Measurements from ENCODE around the gene VMAC. TPM values are rescaled to one million over a fixed set of nuclear protein-coding genes. Genes with fewer than 3 reads are reported as not detected.
A peak's percentile ranks its signal among the peaks of the same experiment; 100 is the strongest.

Gene VMAC
- total and polyA plus RNA-seq, 2 of the 13 experiments (the other 11 are each of a cell fraction or from before 2014, with no cell fraction given), result 2.4 TPM

GRCh38 chr19:5904352-5905113 lies at the start of gene VMAC (continued):
- TF ChIP-seq PRDM15 (CRISPR knock-in tag; IDR thresholded peaks at IDR 0.05), result no peak
- TF ChIP-seq XRCC5 (optimal IDR thresholded peaks at IDR 0.05; ENCODE audit: low read length), result no peak
- no peak for TF ChIP-seq FLYWCH1 (CRISPR knock-in tag; IDR thresholded peaks at IDR 0.05)
- TF ChIP-seq SRY (CRISPR knock-in tag; IDR thresholded peaks at IDR 0.05), result 0 out of 2 replicates have a peak, but pooled peaks have one; percentile 38
- TF ChIP-seq, protein P1, sequence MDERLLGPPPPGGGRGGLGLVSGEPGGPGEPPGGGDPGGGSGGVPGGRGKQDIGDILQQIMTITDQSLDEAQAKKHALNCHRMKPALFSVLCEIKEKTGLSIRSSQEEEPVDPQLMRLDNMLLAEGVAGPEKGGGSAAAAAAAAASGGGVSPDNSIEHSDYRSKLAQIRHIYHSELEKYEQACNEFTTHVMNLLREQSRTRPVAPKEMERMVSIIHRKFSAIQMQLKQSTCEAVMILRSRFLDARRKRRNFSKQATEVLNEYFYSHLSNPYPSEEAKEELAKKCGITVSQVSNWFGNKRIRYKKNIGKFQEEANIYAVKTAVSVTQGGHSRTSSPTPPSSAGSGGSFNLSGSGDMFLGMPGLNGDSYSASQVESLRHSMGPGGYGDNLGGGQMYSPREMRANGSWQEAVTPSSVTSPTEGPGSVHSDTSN (CRISPR knock-in tag; IDR thresholded peaks at IDR 0.05), result no peak
- TF ChIP-seq MBNL3 (CRISPR knock-in tag; conservative IDR thresholded peaks at IDR 0.05), result no peak
- TF ChIP-seq, protein P2, sequence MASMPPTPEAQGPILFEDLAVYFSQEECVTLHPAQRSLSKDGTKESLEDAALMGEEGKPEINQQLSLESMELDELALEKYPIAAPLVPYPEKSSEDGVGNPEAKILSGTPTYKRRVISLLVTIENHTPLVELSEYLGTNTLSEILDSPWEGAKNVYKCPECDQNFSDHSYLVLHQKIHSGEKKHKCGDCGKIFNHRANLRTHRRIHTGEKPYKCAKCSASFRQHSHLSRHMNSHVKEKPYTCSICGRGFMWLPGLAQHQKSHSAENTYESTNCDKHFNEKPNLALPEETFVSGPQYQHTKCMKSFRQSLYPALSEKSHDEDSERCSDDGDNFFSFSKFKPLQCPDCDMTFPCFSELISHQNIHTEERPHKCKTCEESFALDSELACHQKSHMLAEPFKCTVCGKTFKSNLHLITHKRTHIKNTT (CRISPR knock-in tag; IDR thresholded peaks at IDR 0.05), result no peak
- TF ChIP-seq ZNF224 (CRISPR knock-in tag; IDR thresholded peaks at IDR 0.05), result no peak
- no peak for TF ChIP-seq TP53 (CRISPR knock-in tag; conservative IDR thresholded peaks at IDR 0.05)
- no peak for TF ChIP-seq HOXA7 (CRISPR knock-in tag; IDR thresholded peaks at IDR 0.05)
- TF ChIP-seq ZNF619 (CRISPR knock-in tag; IDR thresholded peaks at IDR 0.05), result no peak
- TF ChIP-seq RBAK (CRISPR knock-in tag; IDR thresholded peaks at IDR 0.05), result no peak
- no peak for TF ChIP-seq ZNF431 (CRISPR knock-in tag; IDR thresholded peaks at IDR 0.05; ENCODE audit: borderline replicate concordance, low read depth)
- TF ChIP-seq THAP8 (CRISPR knock-in tag; IDR thresholded peaks at IDR 0.05; ENCODE audit: borderline replicate concordance), result no peak
- no peak for TF ChIP-seq ONECUT2 (CRISPR knock-in tag; IDR thresholded peaks at IDR 0.05)
- TF ChIP-seq ZKSCAN1 (IDR thresholded peaks at IDR 0.05; ENCODE audit: low read length), result no peak
- TF ChIP-seq ZNF879 (CRISPR knock-in tag; IDR thresholded peaks at IDR 0.05), result no peak
- no peak for TF ChIP-seq ZXDC (CRISPR knock-in tag; IDR thresholded peaks at IDR 0.05)
- TF ChIP-seq, protein P3, sequence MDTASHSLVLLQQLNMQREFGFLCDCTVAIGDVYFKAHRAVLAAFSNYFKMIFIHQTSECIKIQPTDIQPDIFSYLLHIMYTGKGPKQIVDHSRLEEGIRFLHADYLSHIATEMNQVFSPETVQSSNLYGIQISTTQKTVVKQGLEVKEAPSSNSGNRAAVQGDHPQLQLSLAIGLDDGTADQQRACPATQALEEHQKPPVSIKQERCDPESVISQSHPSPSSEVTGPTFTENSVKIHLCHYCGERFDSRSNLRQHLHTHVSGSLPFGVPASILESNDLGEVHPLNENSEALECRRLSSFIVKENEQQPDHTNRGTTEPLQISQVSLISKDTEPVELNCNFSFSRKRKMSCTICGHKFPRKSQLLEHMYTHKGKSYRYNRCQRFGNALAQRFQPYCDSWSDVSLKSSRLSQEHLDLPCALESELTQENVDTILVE (CRISPR knock-in tag; IDR thresholded peaks at IDR 0.05), result no peak
